GM12801 (cell line): ENCODE measurements around the gene FCN3.

ENCODE experiments used
- TF ChIP-seq, protein P1 (sequence below): IDR thresholded peaks from one replicate; pipeline ENCODE4 v1.5.1; 2011; ENCODE audit warnings: control low read depth; ENCODE audit not compliant: insufficient read length; ENCODE audit errors: extremely low read depth

The FCN3 gene

GRCh38 chr1:27368869-27369582 is 5.6 kb downstream of the FCN3 start:
- TF ChIP-seq, protein P1, sequence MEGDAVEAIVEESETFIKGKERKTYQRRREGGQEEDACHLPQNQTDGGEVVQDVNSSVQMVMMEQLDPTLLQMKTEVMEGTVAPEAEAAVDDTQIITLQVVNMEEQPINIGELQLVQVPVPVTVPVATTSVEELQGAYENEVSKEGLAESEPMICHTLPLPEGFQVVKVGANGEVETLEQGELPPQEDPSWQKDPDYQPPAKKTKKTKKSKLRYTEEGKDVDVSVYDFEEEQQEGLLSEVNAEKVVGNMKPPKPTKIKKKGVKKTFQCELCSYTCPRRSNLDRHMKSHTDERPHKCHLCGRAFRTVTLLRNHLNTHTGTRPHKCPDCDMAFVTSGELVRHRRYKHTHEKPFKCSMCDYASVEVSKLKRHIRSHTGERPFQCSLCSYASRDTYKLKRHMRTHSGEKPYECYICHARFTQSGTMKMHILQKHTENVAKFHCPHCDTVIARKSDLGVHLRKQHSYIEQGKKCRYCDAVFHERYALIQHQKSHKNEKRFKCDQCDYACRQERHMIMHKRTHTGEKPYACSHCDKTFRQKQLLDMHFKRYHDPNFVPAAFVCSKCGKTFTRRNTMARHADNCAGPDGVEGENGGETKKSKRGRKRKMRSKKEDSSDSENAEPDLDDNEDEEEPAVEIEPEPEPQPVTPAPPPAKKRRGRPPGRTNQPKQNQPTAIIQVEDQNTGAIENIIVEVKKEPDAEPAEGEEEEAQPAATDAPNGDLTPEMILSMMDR = no peak

- TF ChIP-seq, protein P1 = no peak
Observed at GRCh38 chr1:27367160-27367650, 7.4 kb downstream of the FCN3 start.

DNA sequence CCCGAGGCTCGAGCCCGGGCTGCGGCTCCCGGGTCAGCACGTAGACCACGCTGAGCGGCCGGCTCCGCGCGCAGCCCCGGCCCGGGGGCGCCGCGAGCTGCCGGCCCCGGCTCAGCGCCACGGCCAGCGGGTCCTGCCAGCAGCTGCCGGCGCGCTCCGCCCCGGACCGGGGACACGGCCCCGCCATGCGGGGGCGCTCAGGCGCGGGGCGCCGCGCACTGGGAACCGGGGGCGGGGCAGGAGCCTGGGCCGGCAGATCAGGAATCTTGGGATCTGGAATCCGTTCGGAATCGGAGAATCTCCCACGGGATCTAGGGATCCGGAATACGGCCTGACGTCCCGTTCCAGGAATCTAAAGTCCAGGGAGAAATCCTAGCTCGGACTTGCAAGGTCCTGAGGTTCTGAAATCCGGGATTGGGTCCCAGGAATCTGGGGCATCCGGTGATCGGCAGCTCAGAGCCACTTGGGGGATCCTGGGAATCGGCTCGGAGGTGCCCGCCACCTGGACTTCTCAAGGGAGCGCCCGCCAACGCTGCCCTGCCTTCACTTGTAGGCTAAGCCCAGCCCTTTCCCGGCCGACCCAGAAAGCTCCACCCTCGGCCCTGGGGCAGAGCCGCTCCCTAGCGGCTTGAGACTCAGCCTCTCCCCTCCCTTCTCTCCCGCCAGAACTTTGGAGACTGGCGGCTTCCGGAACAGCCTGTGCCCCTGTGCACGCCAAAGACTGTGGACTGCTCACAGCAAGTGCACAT is 8.0 kb downstream of the FCN3 start, which contains the start of gene MAP3K6:
MAP3K6 (minus strand) TSS at position 551 of the 749 bp plus-strand sequence; CDS start at position 187, 364 bp downstream.
- TF ChIP-seq, protein P1 = no peak

DNA sequence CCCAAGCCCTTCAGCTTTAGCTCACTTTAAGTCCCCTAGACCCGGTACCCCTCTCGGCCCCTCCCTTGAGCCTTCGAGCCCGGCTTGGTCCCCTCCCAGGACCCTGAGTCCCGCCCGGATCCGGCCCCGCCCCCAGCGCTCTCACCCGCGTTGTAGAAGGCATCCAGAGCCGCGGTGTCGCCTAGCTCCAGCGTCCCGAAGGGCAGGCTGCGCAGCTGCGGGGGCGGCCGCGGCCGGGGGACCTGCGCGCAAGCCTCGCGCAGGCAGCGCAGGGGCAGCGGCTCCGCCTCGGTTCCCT is 8.6 kb downstream of the FCN3 start:
- TF ChIP-seq, protein P1 = no peak

DNA sequence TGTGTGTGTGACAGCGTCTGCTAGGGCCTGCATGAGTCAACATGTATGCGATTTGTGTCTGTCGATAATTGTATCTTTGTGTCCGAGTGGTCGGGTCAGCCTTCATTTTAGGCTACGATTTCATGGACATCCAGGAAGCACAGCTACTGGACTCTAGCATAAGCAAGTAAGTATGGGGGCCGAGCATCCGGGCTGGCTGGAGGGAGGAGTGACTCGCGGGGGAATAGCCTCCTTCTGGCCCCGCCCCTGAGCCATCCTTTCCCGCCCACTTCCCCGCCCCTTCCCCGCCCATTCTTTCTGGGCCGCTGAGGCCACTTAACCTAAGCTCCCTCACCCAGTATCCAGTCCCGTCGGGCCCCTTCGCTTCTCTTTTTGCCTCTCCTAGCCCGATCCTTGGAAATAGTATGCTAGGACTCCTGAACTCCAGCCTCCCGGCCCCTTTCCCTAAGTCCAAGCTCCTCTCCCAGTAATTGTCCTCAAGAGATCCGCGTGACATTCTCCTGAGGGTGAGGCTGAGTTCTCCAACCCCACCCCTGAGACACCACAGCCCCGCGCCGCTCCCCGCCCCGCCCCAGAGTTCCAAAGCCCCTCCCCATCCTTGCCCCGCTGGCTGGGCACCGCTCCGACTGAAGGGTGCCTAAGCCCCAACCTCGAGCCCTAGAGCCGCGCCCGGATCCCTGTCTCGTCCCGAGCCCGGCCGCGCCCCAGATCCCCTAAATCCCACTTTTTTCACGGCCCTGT is 9.1 kb downstream of the FCN3 start:
- TF ChIP-seq, protein P1 = no peak

DNA sequence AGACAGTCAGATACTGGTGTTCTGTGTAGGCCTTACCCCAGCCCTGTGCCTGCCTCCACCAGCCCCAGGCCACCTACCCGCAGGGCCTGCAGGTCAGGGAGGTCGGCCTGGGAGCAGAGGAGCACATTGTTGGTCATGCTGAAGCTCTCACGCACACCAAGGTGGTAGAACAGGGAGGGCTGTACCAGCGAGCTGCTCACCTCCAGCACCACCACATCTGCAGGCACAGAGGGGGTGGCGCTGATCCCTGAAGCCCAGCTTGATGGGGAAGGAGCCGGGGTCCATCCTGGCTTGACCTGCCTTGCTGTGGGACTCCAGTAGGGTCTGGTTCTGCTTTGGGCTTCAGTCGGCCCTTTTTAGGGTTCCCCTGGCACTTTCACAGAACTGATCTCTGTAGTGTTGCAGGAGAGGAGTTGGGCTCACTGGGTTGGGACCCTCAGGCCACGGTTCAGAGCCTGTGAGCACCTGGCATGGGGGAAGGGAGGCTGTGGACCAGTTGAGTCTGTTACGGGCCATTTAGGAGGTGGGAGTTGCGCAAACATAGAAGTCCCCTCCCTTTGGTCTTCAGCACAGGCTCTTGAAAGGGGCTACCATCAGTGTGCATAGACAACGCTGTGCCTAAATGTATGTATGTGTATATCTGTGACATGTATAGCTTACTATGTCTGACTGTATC is 9.8 kb downstream of the FCN3 start:
- TF ChIP-seq, protein P1 = no peak
